Left kidney (tissue), 1 donor: ENCODE measurements around the gene NEAT1. TPM values are rescaled to one million over a fixed set of nuclear protein-coding genes. Genes with fewer than 3 reads are reported as not detected.

Source experiments
- polyA plus RNA-seq: library from polyadenylated mRNA; unstranded; fragments of 120-200 nt; gene quantifications from one replicate; pipeline ENCODE4 v1.2.1, GENCODE V29; 2013; ENCODE audit not compliant: insufficient read length

The NEAT1 gene
- polyA plus RNA-seq, 1 donor, result 265 TPM

Other genes with a start within 250 kb of the NEAT1 start
- gene CAPN1, start 240.9 kb upstream of the NEAT1 start, polyA plus RNA-seq, result 86.6 TPM
- gene POLA2, start 160.8 kb upstream of the NEAT1 start, polyA plus RNA-seq, result 35.0 TPM
- gene CDC42EP2, start 107.9 kb upstream of the NEAT1 start, polyA plus RNA-seq, result 8.6 TPM
- 99.3 TPM for gene DPF2, start 88.9 kb upstream of the NEAT1 start, polyA plus RNA-seq
- 0.60 TPM for gene TIGD3, start 68.0 kb upstream of the NEAT1 start, polyA plus RNA-seq
- gene SLC25A45, start 40.2 kb upstream of the NEAT1 start, polyA plus RNA-seq, result 7.2 TPM
- 18.1 TPM for gene FRMD8, start 36.2 kb upstream of the NEAT1 start, polyA plus RNA-seq
- 1,140 TPM for gene MALAT1, start 76.2 kb downstream of the NEAT1 start, polyA plus RNA-seq
- 59.5 TPM for gene SCYL1, start 102.3 kb downstream of the NEAT1 start, polyA plus RNA-seq
- gene LTBP3, start 135.6 kb downstream of the NEAT1 start, polyA plus RNA-seq, result 142 TPM
- gene ZNRD2, start 147.7 kb downstream of the NEAT1 start, polyA plus RNA-seq, result 37.5 TPM
- gene FAM89B, start 149.7 kb downstream of the NEAT1 start, polyA plus RNA-seq, result 17.6 TPM
- 19.0 TPM for gene EHBP1L1, start 153.3 kb downstream of the NEAT1 start, polyA plus RNA-seq
- gene KCNK7, start 173.0 kb downstream of the NEAT1 start, polyA plus RNA-seq, result 0.28 TPM
- 35.4 TPM for gene MAP3K11, start 191.4 kb downstream of the NEAT1 start, polyA plus RNA-seq
- gene PCNX3, start 193.0 kb downstream of the NEAT1 start, polyA plus RNA-seq, result 29.8 TPM
- gene SIPA1, start 215.3 kb downstream of the NEAT1 start, polyA plus RNA-seq, result 22.4 TPM
- 49.6 TPM for gene RELA, start 240.1 kb downstream of the NEAT1 start, polyA plus RNA-seq